SK-N-SH treated with all-trans-retinoic acid at 6 μM for 48 hours (cell line): ENCODE results near the gene CYP2S1.

Experiments
- ATAC-seq: fragments of 200-7000 bp; cut with Tn5 transposase; 3 replicates; pipeline ENCODE4 v1.9.1; 2020; ENCODE audit warnings: mild to moderate bottlenecking, moderate library complexity
- ARNTL ChIP-seq: fragments of 450-650 bp; formaldehyde crosslinking; IDR thresholded peaks from 2 replicates; pipeline ENCODE4 v1.5.0; 2020; ENCODE audit warnings: low read depth, mild to moderate bottlenecking, moderate library complexity, borderline replicate concordance
- CREB5 ChIP-seq: fragments of 250-450 bp; sonication (Bioruptor Pico); IDR thresholded peaks from 2 replicates; pipeline ENCODE4 v1.5.1; 2020; ENCODE audit warnings: low read depth, mild to moderate bottlenecking, moderate library complexity
- CSDC2 ChIP-seq: fragments of 250-450 bp; sonication (Bioruptor Pico); IDR thresholded peaks from 2 replicates; pipeline ENCODE4 v1.5.0; 2020; ENCODE audit warnings: mild to moderate bottlenecking, moderate library complexity
- CSRNP3 ChIP-seq: fragments of 250-450 bp; sonication (Bioruptor Pico); IDR thresholded peaks from 2 replicates; pipeline ENCODE4 v1.5.1; 2021; ENCODE audit warnings: mild to moderate bottlenecking, moderate library complexity
- ESRRG ChIP-seq: fragments of 250-450 bp; sonication (Bioruptor Pico); IDR thresholded peaks from 2 replicates; pipeline ENCODE4 v1.6.1; 2021; ENCODE audit warnings: mild to moderate bottlenecking
- GLIS3 ChIP-seq: fragments of 250-450 bp; sonication (Bioruptor Pico); IDR thresholded peaks from 2 replicates; pipeline ENCODE4 v1.5.0; 2020; ENCODE audit warnings: mild to moderate bottlenecking, moderate library complexity
- ISL1 ChIP-seq: fragments of 250-450 bp; sonication (Bioruptor Pico); IDR thresholded peaks from 2 replicates; pipeline ENCODE4 v2.1.2; 2022; ENCODE audit warnings: mild to moderate bottlenecking, moderate library complexity
- OSR1 ChIP-seq: fragments of 250-450 bp; sonication (Bioruptor Pico); IDR thresholded peaks from 2 replicates; pipeline ENCODE4 v1.8.0; 2022; ENCODE audit warnings: moderate library complexity, mild to moderate bottlenecking, inconsistent platforms
- PATZ1 ChIP-seq: fragments of 250-450 bp; sonication (Bioruptor Pico); IDR thresholded peaks from 2 replicates; pipeline ENCODE4 v1.8.0; 2020; ENCODE audit warnings: mild to moderate bottlenecking, moderate library complexity, borderline replicate concordance
- POU6F1 ChIP-seq: fragments of 250-450 bp; sonication (Bioruptor Pico); IDR thresholded peaks from 2 replicates; pipeline ENCODE4 v1.8.0; 2021; ENCODE audit warnings: low read depth, mild to moderate bottlenecking, moderate library complexity, borderline replicate concordance
- PPARA ChIP-seq: fragments of 250-450 bp; sonication (Bioruptor Pico); IDR thresholded peaks from 2 replicates; pipeline ENCODE4 v1.5.0; 2020; ENCODE audit warnings: mild to moderate bottlenecking, borderline replicate concordance
- RARB ChIP-seq: fragments of 250-450 bp; sonication (Bioruptor Pico); IDR thresholded peaks from 2 replicates; pipeline ENCODE4 v1.8.0; 2021; ENCODE audit warnings: mild to moderate bottlenecking, moderate library complexity
- SNAI2 ChIP-seq: fragments of 250-450 bp; sonication (Bioruptor Pico); IDR thresholded peaks from 2 replicates; pipeline ENCODE4 v1.5.0; 2020; ENCODE audit warnings: mild to moderate bottlenecking, moderate library complexity
- TCF4 ChIP-seq: fragments of 250-450 bp; sonication (Bioruptor Pico); IDR thresholded peaks from 2 replicates; pipeline ENCODE4 v1.8.0; 2021; ENCODE audit warnings: mild to moderate bottlenecking, moderate library complexity, borderline replicate concordance
- TOX ChIP-seq: fragments of 250-450 bp; sonication (Bioruptor Pico); IDR thresholded peaks from 2 replicates; pipeline ENCODE4 v1.8.0; 2021; ENCODE audit warnings: mild to moderate bottlenecking, moderate library complexity, borderline replicate concordance
- TSHZ2 ChIP-seq: fragments of 250-450 bp; sonication (Bioruptor Pico); IDR thresholded peaks from 2 replicates; pipeline ENCODE4 v1.5.0; 2020; ENCODE audit warnings: mild to moderate bottlenecking, moderate library complexity
- ZC3H10 ChIP-seq: fragments of 250-450 bp; sonication (Bioruptor Pico); IDR thresholded peaks from 2 replicates; pipeline ENCODE4 v1.5.1; 2021; ENCODE audit warnings: mild to moderate bottlenecking, moderate library complexity
- ZFP3 ChIP-seq: fragments of 250-450 bp; sonication (Bioruptor Pico); IDR thresholded peaks from 2 replicates; pipeline ENCODE4 v1.5.0; 2020; ENCODE audit warnings: mild to moderate bottlenecking, moderate library complexity
- ZFP30 ChIP-seq: fragments of 450-650 bp; formaldehyde crosslinking; IDR thresholded peaks from 2 replicates; pipeline ENCODE4 v1.5.0; 2022; ENCODE audit warnings: mild to moderate bottlenecking, moderate library complexity
- ZNF565 ChIP-seq: fragments of 450-650 bp; formaldehyde crosslinking; conservative IDR thresholded peaks from 2 replicates; pipeline ENCODE4 v1.5.0; 2020; ENCODE audit warnings: low read depth, mild to moderate bottlenecking, moderate library complexity
- ZNF8 ChIP-seq: fragments of 450-650 bp; formaldehyde crosslinking; IDR thresholded peaks from 2 replicates; pipeline ENCODE4 v1.5.0; 2020; ENCODE audit warnings: mild to moderate bottlenecking, moderate library complexity

The CYP2S1 gene

GRCh38 chr19:41233748-41234240, 40.8 kb downstream of the CYP2S1 start:
- no peak for TF ChIP-seq ESRRG (CRISPR knock-in tag)
- TF ChIP-seq SNAI2 (CRISPR knock-in tag): no peak
- TF ChIP-seq ARNTL (CRISPR knock-in tag): no peak
- no peak for TF ChIP-seq POU6F1 (CRISPR knock-in tag)
- no peak for TF ChIP-seq TCF4 (CRISPR knock-in tag)
- TF ChIP-seq PPARA (CRISPR knock-in tag): no peak
- no peak for TF ChIP-seq ZFP30 (CRISPR knock-in tag)
- TF ChIP-seq TSHZ2: no peak
- no peak for TF ChIP-seq ZC3H10
- no peak for TF ChIP-seq PATZ1 (CRISPR knock-in tag)
- no peak for TF ChIP-seq CREB5 (CRISPR knock-in tag)
- ATAC-seq: no peak

- TF ChIP-seq SNAI2 (CRISPR knock-in tag): no peak
- no peak for ATAC-seq
These were observed 41.6 kb downstream of the CYP2S1 start for GRCh38 chr19:41234512-41235168.

GRCh38 chr19:41235480-41235879, 42.5 kb downstream of the CYP2S1 start:
- no peak for ATAC-seq
- no peak for TF ChIP-seq CSDC2 (CRISPR knock-in tag)
- TF ChIP-seq ESRRG (CRISPR knock-in tag): no peak
- no peak for TF ChIP-seq PPARA (CRISPR knock-in tag)
- TF ChIP-seq CSRNP3 (CRISPR knock-in tag): no peak
- no peak for TF ChIP-seq SNAI2 (CRISPR knock-in tag)
- no peak for TF ChIP-seq GLIS3 (CRISPR knock-in tag)
- no peak for TF ChIP-seq ZNF8 (CRISPR knock-in tag)
- TF ChIP-seq ZFP3 (CRISPR knock-in tag): no peak

GRCh38 chr19:41238244-41238643, 45.2 kb downstream of the CYP2S1 start:
- no peak for ATAC-seq
- TF ChIP-seq OSR1 (CRISPR knock-in tag) (no peak), ZFP3 (CRISPR knock-in tag) (no peak), ZNF8 (CRISPR knock-in tag) (no peak), ESRRG (CRISPR knock-in tag) (no peak), PPARA (CRISPR knock-in tag) (no peak), CSDC2 (CRISPR knock-in tag) (no peak), ISL1 (CRISPR knock-in tag) (no peak), POU6F1 (CRISPR knock-in tag) (no peak), GLIS3 (CRISPR knock-in tag) (no peak), PATZ1 (CRISPR knock-in tag) (no peak), TOX (CRISPR knock-in tag) (no peak), ZNF565 (CRISPR knock-in tag) (no peak), RARB (CRISPR knock-in tag) (no peak), ZFP30 (CRISPR knock-in tag) (no peak)
